ENCODE measurements around the gene CHPT1.
"Not testable (repeated sequence)": the region's sequence is repeated elsewhere in the genome, so short reads cannot be mapped to it uniquely, and the experiment has no call there.

The CHPT1 gene

DNA sequence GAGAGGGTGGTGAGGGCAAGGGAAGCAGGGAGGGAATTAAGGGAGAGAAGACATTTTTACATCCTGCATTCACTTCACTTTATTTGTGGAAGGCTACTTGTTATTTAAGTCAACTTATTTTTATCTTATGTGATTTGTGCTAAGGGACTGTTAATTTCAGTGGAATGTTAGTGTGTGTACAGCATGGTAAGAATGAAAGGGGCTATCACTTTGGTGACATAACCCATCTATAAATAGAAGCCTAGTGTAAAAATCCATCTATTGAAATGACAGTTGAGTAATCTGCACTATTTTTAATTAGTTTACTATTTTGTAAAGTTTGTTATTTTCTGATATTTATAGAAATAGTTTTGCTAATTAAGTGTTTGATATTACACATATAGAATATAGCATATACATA, 16.8 kb upstream of the CHPT1 start:
- H3K4me3 ChIP-seq (replicated peaks; ENCODE audit: low read depth, low read length) = no peak overlapping the region
- DNase-seq (ENCODE audit: extremely low read depth, low read depth) = no peak
- no peak for TF ChIP-seq CTCF (IDR thresholded peaks at IDR 0.05; ENCODE audit: low read depth, low read length, missing control alignments)

- not testable (repeated sequence) for H3K4me3 ChIP-seq (replicated peaks; ENCODE audit: low read depth, low read length); DNase-seq (ENCODE audit: extremely low read depth, low read depth)
Measured at GRCh38 chr12:101681627-101682026, 15.8 kb upstream of the CHPT1 start.

GRCh38 chr12:101685092-101685491, 12.3 kb upstream of the CHPT1 start:
- no peak overlapping the region for H3K4me3 ChIP-seq (replicated peaks; ENCODE audit: low read depth, low read length)
- no peak for TF ChIP-seq CTCF (IDR thresholded peaks at IDR 0.05; ENCODE audit: low read depth, low read length, missing control alignments)
- DNase-seq (ENCODE audit: extremely low read depth, low read depth) = no peak

- H3K4me3 ChIP-seq (replicated peaks; ENCODE audit: low read depth, low read length) = no peak overlapping the region
- TF ChIP-seq CTCF (IDR thresholded peaks at IDR 0.05; ENCODE audit: low read depth, low read length, missing control alignments) = no peak
Measured at GRCh38 chr12:101686176-101686575, 11.3 kb upstream of the CHPT1 start.

GRCh38 chr12:101690544-101691098, 6.8 kb upstream of the CHPT1 start:
- no peak overlapping the region for H3K4me3 ChIP-seq (replicated peaks; ENCODE audit: low read depth, low read length)
- TF ChIP-seq CTCF (IDR thresholded peaks at IDR 0.05; ENCODE audit: low read depth, low read length, missing control alignments) = no peak
- DNase-seq (ENCODE audit: extremely low read depth, low read depth) = no peak

More at GRCh38 chr12:101686176-101686575, 11.3 kb upstream of the CHPT1 start:
- DNase-seq (ENCODE audit: extremely low read depth, low read depth) = no peak

DNA sequence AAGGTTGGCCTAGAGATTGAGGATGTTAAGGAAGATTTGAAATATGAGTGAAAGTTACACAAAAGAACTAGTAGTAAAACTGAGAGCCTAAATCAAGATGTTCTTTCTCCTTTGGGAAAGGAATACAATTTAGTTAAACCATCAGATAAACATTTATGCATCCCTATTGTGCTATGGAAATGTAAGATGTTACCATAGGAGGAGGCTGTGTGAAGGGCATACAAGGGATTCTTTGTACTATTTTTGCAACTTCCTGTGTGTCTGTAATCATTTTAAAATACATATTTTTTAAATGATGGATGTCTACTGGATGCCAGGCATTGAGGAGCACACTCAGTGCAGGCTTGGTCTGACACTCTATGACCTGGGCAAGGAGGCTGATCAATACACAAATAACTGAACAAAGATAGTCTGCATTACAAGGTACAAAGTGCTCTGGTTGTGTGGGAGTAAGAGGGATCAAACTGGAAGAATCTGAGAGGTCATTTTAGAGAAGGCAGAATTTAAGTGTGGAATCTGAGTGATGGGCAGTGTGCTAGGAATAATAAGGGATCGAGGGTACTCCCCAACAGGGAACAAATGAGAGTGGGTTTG, 5.8 kb upstream of the CHPT1 start:
- no peak overlapping the region for H3K4me3 ChIP-seq (replicated peaks; ENCODE audit: low read depth, low read length)
- no peak for DNase-seq (ENCODE audit: extremely low read depth, low read depth)
- no peak for TF ChIP-seq CTCF (IDR thresholded peaks at IDR 0.05; ENCODE audit: low read depth, low read length, missing control alignments)

GRCh38 chr12:101694297-101694848, 3.1 kb upstream of the CHPT1 start:
- no peak for DNase-seq (ENCODE audit: extremely low read depth, low read depth)
- no peak overlapping the region for H3K4me3 ChIP-seq (replicated peaks; ENCODE audit: low read depth, low read length)
- no peak for TF ChIP-seq CTCF (IDR thresholded peaks at IDR 0.05; ENCODE audit: low read depth, low read length, missing control alignments)
